ENCODE results near the gene TTF2.

- TF ChIP-seq MAFK (IDR thresholded peaks at IDR 0.05; ENCODE audit: low read depth, low read length) (no peak), CHD1 (IDR thresholded peaks at IDR 0.05; ENCODE audit: low read depth, low read length) (no peak), CREB1 (IDR thresholded peaks at IDR 0.05) (no peak), CTCF (IDR thresholded peaks at IDR 0.05; ENCODE audit: control extremely low read depth in 1 of 3, insufficient read depth in 1 of 3, low read depth in 1 of 3, low read length in 3 of 3) (no peak), ATF3 (IDR thresholded peaks at IDR 0.05; ENCODE audit: insufficient read depth, low read depth, low read length) (no peak), MAX (IDR thresholded peaks at IDR 0.05) (no peak), USF2 (IDR thresholded peaks at IDR 0.05; ENCODE audit: low read length) (no peak), POLR2AphosphoS5 (IDR thresholded peaks at IDR 0.05; ENCODE audit: low read depth, low read length) (no peak), RAD21 (IDR thresholded peaks at IDR 0.05 in 1 of 2, conservative IDR thresholded peaks at IDR 0.05 in 1 of 2; ENCODE audit: low read depth in 2 of 2, low read length in 2 of 2) (no peak), HDAC6 (IDR thresholded peaks at IDR 0.05; ENCODE audit: low read depth, low read length) (no peak), POLR2A (IDR thresholded peaks at IDR 0.05; ENCODE audit: control extremely low read depth in 1 of 2, low read depth in 2 of 2, low read length in 2 of 2) (no peak), SP4 (IDR thresholded peaks at IDR 0.05; ENCODE audit: low read length) (no peak)
Observed at GRCh38 chr1:117143871-117144270, 83.7 kb downstream of the TTF2 start.
